Hematopoietic multipotent progenitor cell (in vitro differentiated cells): ENCODE results near the gene CNST. TPM values are rescaled to one million over a fixed set of nuclear protein-coding genes. Genes with fewer than 3 reads are reported as not detected.

Experiments used
- DNase-seq, 3 donors: peaks; one replicate each; pipeline ENCODE4 v3.0.0-alpha.2; 2011 to 2015; ENCODE audit warnings: low read depth in 2 of 3, low spot score in 2 of 3
- total RNA-seq: library from RNA; depleted of rRNA; stranded (reverse); fragments of >200 nt; gene quantifications from one replicate; pipeline ENCODE4 v1.2.3, GENCODE V29; 2012

CNST gene
- total RNA-seq, 1 donor = 33.4 TPM

DNA sequence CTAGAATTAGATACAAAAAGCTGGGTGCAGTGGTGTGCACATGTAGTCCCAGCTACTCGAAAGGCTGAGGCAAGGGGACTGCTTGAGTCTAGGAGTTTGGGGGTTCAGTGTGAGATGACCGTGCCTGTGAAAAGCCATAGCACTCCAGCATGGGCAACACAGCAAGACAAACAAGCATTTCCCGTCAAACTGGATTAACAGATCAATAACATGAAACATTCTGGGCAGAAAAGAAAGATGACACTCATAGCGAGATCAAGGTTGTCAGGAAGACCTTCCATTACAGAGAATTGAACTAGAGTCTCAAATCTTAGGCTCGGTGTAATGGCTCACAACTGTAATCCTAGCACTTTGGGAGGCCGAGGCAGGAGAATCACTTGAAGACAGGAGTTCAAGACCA lies 14.1 kb upstream of the CNST start:
- DNase-seq = no peak

DNA sequence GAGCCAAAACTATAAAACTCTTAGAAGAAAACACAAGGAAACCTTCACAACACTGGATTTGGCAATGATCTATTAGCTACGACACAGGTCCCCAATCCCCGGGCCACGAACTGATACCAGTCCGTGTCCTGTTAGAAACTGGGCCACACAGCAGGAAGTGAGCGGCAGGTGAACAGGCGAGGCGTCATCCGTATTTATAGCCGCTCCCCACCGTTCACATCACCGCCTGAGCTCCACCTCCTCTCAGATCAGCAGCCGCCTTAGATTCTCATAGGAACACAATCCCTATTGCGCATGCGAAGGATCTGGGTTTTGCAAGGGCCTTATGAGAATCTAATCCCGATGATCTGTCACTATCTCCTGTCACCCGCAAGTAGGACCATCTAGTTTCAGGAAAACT lies 12.1 kb upstream of the CNST start:
- DNase-seq = no peak

- no peak for DNase-seq
These were observed 8.2 kb upstream of the CNST start for GRCh38 chr1:246558041-246558440.

DNA sequence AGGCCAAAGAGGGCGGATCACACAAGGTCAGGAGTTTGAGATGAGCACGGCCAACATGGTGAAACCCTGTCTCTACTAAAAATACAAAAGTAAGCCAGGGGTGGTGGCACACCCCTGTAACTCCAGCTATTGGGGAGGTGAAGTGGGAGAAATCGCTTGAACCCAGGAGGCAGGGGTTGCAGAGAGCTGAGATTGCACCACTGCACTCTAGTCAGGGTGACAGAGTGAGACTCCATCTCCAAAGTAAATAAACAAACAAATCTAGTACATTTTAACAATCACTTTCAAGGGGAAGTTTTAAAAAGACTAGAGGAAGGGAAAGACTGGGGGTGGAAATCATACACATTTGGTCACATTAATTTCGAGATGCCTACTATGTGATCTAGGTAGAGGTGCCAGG lies 6.9 kb upstream of the CNST start:
- DNase-seq = no peak

DNA sequence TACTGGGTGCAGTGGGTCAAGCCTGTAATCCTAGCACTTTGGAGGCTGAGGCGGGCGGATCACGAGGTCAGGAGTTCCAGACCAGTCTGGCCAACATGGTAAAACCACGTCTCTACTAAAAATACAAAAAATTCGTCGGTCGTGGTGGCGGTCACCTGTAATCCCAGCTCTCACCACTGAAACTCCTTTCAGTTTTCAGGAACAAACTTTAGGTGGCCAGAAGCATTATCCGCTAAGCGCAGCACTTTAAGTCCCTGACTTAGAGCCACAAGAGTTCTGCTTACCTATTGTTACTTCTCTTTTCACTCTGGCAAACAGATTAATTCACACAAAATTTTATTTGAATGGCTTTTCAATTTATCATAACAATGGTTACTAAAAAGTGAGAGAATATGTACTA lies 5.4 kb upstream of the CNST start:
- DNase-seq = peak in 1 of 3 donors; percentile 34

DNA sequence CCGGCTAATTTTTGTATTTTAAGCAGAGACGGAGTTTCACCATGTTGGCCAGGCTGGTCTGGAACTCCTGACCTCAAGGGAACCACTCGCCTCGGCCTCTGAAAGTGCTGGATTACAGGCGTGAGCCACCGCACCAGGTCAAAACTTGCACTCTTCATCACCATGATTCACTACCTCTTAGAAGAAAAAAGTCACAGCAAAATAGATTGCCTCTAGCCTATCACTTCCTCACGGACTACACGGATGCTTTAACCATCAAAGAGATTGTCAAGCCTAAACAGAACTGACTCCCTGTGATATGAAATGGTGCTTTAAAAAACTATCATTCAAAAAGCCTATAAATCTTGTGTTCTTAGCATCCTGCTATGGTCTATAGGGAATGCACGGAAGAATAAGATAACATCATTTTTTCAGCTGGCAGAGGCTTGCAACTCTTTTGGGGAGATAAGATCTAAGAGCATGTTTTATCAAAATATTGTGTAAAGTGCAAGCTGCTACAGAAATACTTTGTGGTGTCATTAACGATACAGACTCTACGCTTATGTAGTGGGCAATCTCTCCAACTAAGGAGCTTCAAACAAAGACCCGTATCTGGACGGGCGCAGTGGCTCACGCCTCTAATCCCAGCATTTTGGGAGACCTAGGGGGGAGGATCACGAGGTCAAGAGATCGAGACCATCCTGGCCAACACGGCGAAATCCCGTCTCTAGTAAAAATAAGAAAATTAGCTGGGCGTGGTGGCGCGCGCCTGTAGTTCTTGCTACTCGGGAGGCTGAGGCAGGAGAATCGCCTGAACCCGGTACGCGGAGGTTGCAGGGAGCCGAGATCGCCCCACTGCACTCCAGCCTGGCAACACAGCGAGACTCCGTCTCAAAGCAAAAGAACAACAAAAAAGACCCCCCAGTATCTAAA lies 1.2 kb upstream of the CNST start:
- DNase-seq = no peak

- no peak for DNase-seq
These were observed 517 bp upstream of the CNST start for GRCh38 chr1:246565751-246566127.

DNA sequence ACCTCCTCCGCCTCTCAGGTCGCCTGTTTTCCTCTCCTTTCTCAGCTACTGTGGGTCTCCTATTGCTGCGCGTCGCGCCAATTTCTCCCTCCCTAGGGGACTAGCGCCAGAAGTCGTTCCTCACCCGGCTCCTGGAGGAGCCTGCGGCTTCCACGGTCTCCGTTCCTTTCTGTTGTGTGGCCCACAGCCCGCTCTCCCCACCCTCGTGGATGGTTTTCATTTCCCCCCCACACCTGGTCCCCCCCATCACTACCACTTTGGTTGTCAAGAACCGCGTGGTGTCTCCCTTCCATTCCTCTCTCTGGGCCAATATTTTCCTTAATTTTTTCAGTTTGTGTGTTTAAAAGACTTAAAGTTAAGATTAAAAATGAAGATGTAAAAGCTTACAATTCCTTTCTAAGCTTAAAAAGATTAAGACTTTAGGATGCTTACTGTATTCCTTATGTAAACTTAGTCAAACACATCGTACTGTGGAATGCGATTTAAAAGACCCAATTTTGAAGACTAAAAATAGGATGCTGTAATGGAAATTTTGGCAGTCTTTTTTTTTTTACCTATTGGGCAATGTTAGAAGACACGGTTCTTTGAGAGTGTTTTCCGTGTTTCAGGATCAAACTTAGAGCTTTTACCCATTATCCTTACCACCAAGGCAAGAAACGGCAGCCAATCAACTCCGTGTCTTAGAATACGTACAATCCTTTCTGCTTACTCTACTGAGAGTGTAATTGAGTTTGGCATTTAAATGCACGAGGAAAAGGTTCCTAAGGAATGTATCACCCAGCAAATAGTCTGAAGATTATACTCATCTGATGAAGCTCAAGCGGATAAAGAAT lies 773 bp downstream of the CNST start:
- peak in 2 of 3 donors; percentile 56 to 64 for DNase-seq

DNA sequence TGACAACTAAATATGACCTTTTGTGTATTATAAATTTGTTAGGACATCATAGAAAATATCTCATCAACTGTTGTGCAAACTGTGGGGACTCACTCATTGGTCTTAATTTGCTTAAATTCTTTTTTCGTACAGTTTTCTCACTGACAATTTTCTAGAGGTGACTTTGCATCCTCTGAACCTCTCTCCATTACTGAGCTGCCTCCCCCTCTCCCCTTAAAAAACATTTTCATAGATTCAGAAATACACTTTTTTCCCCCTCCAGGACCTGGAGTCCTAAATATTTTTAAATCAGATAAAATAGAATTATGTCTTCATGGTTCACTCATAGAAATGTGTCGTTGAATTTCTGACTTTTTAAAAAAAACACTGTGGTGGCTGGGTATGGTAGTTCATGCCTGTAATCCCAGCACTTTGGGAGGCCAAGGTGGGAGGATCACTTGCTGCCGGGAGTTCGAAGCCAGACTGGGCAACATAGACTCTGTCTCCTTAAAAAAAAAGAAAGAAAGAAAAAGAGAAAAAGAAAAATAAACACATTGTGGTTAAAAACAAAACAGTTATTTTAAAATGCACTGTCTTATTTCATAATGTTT lies 1.5 kb downstream of the CNST start:
- no peak for DNase-seq

DNA sequence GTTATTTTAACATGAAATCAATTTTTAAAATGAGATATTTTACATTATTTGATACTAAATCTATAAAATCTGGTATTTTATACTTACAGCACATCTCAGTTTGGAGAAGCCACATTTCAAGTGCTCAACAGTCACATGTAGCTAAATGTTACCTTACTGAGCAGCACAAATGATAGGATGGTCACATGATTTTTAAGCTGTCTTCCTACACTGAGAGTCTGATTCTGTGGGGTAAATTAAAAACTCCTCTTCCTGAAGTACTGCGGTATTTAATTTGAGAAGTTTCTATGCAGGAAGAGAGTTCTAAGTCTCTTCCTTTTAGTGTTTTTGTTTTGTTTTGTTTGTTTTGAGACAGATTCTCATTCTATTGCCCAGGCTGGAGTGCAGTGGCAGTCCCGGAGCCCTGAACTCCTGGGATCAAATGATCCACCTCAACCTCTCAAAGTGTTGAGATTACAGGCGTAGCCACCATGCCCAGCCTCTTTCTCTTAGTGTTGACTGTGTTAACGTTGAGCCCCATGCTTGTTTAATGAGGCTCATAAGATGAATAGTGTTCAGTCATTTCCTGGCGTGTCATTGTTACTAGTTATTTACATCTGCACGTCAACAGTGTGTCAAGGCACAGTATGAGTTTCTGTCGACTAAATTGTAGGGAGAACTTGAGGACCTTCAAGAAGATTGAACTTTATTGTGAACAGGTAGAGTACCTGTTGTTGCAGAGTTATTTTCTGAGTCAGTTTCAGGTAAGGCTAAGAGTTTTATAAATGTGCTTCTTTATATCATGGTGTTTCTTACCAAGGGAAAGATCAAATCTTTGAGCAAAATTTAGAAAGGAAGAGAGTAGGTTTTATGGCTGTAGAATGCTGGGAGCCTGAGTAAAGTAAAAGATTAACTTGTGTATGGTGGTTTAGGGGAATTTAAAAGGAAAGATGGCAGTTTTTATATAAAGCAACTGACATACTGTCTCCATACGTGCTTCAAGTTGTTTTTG lies 3.3 kb downstream of the CNST start:
- DNase-seq = peak in 2 of 3 donors; percentile 36 to 69

DNA sequence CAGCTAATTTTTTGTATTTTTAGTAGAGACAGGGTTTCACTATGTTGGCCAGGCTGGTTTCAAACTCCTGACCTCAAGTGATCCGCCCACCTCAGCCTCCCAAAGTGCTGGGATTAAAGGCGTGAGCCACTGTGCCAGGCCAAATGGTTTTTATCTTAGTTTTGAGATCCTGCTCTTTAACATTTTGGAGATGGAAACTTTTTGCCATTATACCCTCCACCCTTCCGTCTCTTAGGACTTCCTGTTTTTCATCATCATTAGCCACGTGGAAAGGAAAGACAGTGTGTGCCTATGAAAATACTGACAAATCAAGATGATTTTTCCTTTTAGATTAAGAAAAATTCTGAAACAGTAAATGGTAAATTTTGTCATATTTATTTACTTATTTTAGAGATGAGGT lies 5.1 kb downstream of the CNST start:
- peak in 1 of 3 donors; percentile 74 for DNase-seq

- no peak for DNase-seq
These were observed 5.7 kb downstream of the CNST start for GRCh38 chr1:246571953-246572352.

DNA sequence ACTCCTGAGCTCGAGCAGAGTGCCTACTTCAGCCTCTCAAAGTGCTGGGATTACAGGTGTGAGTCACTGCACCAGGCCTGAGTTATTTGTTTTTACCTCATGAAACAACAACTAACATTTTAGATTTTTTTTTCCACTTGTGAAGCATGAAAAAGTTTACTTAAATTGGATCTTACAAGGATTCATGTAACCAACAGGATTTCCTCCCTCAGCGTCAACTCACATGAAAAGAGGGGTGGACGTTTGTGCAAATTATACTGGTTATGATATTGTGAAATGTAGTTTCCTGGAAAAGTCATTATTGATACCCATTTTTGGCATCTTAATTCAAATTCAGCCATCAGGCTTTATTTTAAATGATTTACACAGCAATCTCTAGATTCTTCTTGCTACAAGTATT lies 6.5 kb downstream of the CNST start:
- DNase-seq = no peak

DNA sequence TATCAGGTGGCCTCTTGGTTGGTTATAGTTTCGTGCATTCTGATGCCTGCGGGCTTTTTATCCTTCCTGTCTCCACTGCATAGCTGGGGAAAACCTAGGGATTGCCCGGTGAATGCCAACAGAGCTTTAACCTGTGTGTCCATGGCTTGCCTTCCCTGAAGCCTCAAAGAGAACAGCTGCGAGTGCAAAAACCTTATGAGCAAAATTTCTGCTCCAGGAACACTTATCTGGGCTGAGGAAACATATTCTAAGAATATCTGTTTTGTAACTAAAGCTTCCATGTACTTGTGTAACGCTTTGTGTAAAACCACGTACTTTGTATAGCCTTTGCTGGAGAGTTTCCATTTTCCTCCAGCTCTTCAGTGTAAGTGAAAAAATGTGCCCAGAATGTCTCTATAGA lies 7.2 kb downstream of the CNST start:
- DNase-seq = no peak

DNA sequence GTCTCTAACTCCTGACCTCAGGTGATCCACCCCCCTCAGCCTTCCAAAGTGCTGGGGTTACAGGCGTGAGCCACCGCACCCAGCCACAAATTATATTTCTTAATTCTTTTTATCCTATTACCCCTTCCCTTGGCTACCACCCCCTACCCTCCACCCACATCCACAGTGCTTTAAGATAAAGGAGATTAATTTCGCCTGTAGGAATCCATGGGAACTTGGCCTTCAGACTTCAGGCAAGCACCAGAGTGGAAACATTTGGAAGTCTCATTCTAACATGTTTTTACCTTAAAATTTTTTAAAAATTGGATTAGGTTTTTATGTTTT lies 10.4 kb downstream of the CNST start:
- no peak for DNase-seq

GRCh38 chr1:246577082-246577719 lies 10.9 kb downstream of the CNST start:
- DNase-seq = no peak

DNA sequence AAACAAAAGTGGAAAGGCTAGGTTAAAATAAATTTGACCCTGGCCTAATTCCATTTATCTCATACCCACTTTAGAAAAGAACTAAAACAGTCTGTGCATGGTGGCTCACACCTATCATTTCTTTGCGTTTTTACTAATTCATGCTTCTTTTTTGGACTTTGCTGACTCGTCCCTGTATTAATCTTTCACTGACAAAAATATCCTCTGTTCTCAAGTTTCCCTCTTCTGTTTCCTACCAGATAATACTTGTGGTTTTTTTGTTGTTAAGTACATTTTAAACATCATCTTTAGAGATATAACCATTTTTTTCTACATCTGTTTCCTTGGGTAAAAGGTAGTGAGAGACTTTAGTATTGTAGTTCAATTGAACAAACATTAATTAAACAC lies 11.5 kb downstream of the CNST start:
- peak in 2 of 3 donors; percentile 89 to 98 for DNase-seq

- peak in 1 of 3 donors; percentile 50 for DNase-seq
These were observed 13.6 kb downstream of the CNST start for GRCh38 chr1:246579818-246580217.

- DNase-seq = no peak
These were observed 14.5 kb downstream of the CNST start for GRCh38 chr1:246580497-246581370.
